Esophagus squamous epithelium (tissue), 5 donors: Measurements from ENCODE around the gene TAS1R1. TPM values are rescaled to one million over a fixed set of nuclear protein-coding genes. Genes with fewer than 3 reads are reported as not detected.
"Not testable (repeated sequence)": the region's sequence is repeated elsewhere in the genome, so short reads cannot be mapped to it uniquely, and the experiment has no call there.

Experiments used
- DNase-seq: peaks from one replicate; lab custom pipeline; 2025; lab: John Stamatoyannopoulos, UW
- H3K27ac ChIP-seq, 4 donors: fragments of 200-600 bp; sonication (generic); one replicate each; pipeline ENCODE4 v1.5.1; 2016 to 2019; ENCODE audit warnings: mild to moderate bottlenecking in 1 of 4
- H3K27me3 ChIP-seq, 4 donors: fragments of 200-600 bp; sonication (generic); 1 replicate in 3 of 4; 2 replicates in 1 of 4; pipeline versions ENCODE4 v1.5.1 to v1.6.0; 2017 to 2021; ENCODE audit warnings: antibody characterized with exemption in 1 of 4
- H3K36me3 ChIP-seq, 3 donors: fragments of 200-600 bp; sonication (generic); one replicate each; pipeline ENCODE4 v1.5.1; 2016 to 2019
- H3K4me1 ChIP-seq, 3 donors: fragments of 200-600 bp; sonication (generic); one replicate each; pipeline ENCODE4 v1.5.1; 2017 to 2019
- H3K4me3 ChIP-seq, 4 donors: fragments of 200-600 bp; sonication (generic); 1 replicate in 3 of 4; 2 replicates in 1 of 4; pipeline ENCODE4 v1.5.1; 2016 to 2019; ENCODE audit warnings: mild to moderate bottlenecking in 2 of 4, moderate library complexity in 1 of 4
- H3K9me3 ChIP-seq, 3 donors: fragments of 200-600 bp; sonication (generic); one replicate each; pipeline ENCODE4 v1.5.1; 2016 to 2019
- CTCF ChIP-seq, 6 experiments: fragments of 450-650 bp in 4 of 6; fragments of 200-600 bp in 2 of 6; sonication (generic) in 2 of 6; IDR thresholded peaks; one replicate each; pipeline ENCODE4 v1.5.1; 2016 to 2019; ENCODE audit warnings: antibody characterized with exemption in 6 of 6, mild to moderate bottlenecking in 4 of 6, moderate library complexity in 4 of 6
- POLR2A ChIP-seq, 4 donors: fragments of 450-650 bp; IDR thresholded peaks; one replicate each; pipeline ENCODE4 v1.6.1; 2017; ENCODE audit warnings: antibody characterized with exemption in 4 of 4, mild to moderate bottlenecking in 4 of 4, moderate library complexity in 3 of 4
- WGBS, 2 donors: methylation state at CpG; one replicate each; pipeline ENCODE4 v1.1.5; 2018; 5-methylcytosine and 5-hydroxymethylcytosine counted together
- intact Hi-C: fragments of 100-400 bp; cut with DNase I; formaldehyde crosslinking; loops from one replicate; pipeline ENCODE4 v1.15.0; 2022
- total RNA-seq, 4 donors: library from RNA; depleted of rRNA; stranded (reverse); fragments of >200 nt; gene quantifications; one replicate each; pipeline ENCODE4 v1.1.0, GENCODE V29; 2016
- donor health status: DM: yes; HTN: yes; CAD: no.

TAS1R1 gene
- total RNA-seq, 4 donors from 2014 or later = not detected

DNA sequence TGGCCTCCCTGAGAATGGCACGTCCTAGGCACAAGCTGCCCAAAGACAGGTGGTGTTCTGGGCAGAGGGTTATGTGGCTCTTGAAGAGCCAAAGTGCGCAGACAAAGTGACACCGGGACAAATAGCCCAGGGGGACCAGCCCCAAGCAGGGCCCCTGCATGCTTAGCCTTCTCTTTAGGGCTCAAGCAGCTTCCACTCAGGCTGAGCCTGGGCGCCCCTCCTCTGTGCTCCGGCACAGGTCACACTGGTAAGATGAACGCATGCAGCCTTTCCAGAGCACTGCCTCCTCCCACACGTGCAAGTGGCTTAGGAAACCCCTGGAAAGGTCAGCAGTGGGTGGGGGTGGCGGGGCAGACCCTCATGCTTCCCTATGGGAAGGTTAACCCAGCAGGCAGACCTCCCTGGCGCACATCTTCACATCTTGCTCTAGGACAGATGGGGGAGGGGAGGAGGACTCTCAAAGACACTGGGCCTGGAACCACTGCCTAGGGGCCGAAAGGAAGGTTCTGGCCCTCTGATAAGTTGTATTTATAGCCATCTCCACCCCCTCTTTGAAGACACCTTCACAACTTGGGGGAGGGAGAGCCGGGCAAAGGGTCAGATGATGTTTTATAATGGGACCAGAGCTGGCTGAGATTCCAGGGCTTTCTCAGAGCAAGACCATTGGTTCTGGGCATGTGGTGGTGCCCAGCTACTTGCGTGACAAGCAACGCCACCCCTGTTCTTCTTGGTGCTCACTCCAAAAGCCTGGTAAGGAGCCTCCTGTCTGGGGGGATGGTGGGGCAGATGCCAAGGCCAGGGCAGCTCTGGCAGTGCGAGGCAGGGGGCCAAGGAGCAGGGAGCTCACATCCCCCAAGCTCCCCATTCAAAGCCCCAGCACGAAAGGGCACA lies 42.0 kb downstream of the TAS1R1 start:
- 58 to 68% methylated on average over 6 to 9 of the region's 15 CpGs for WGBS, 2 donors
- no peaks in the 10 kb centered on the region for H3K27me3 ChIP-seq
- no peak for DNase-seq
- H3K27ac ChIP-seq = peak overlapping the region in 3 of 4 donors; percentile 96 to 100 (median 99)
- TF ChIP-seq POLR2A (IDR thresholded peaks at IDR 0.05) (no peak), CTCF (IDR thresholded peaks at IDR 0.05) (no peak)
- peaks cover 38 to 85% (median 52%) of the 10 kb centered on the region in 3 donors for H3K4me1 ChIP-seq
- intact Hi-C loops = no loop called here
- H3K9me3 ChIP-seq = no peaks in the 10 kb centered on the region
- H3K36me3 ChIP-seq = peaks cover 53 to 70% (median 54%) of the 10 kb centered on the region in 3 donors
- peak overlapping the region in 2 of 4 donors; percentile 22 to 49 for H3K4me3 ChIP-seq

- TF ChIP-seq POLR2A (IDR thresholded peaks at IDR 0.05) (no peak), CTCF (IDR thresholded peaks at IDR 0.05) (no peak)
- Histone ChIP-seq H3K36me3 (peaks cover 47 to 64% (median 51%) of the 10 kb centered on the region in 3 donors), H3K9me3 (no peaks in the 10 kb centered on the region), H3K4me1 (peaks cover 38 to 79% (median 48%) of the 10 kb centered on the region in 3 donors), H3K4me3 (peak overlapping the region in 1 of 4 donors; percentile 49), H3K27me3 (no peaks in the 10 kb centered on the region), H3K27ac (peak overlapping the region in 3 of 4 donors; percentile 96 to 100 (median 99))
- 56 to 71% methylated on average over 3 to 6 of the region's 6 CpGs for WGBS, 2 donors
- no peak for DNase-seq
- intact Hi-C loops = no loop called here
These were observed 42.6 kb downstream of the TAS1R1 start for GRCh38 chr1:6597777-6598131.

DNA sequence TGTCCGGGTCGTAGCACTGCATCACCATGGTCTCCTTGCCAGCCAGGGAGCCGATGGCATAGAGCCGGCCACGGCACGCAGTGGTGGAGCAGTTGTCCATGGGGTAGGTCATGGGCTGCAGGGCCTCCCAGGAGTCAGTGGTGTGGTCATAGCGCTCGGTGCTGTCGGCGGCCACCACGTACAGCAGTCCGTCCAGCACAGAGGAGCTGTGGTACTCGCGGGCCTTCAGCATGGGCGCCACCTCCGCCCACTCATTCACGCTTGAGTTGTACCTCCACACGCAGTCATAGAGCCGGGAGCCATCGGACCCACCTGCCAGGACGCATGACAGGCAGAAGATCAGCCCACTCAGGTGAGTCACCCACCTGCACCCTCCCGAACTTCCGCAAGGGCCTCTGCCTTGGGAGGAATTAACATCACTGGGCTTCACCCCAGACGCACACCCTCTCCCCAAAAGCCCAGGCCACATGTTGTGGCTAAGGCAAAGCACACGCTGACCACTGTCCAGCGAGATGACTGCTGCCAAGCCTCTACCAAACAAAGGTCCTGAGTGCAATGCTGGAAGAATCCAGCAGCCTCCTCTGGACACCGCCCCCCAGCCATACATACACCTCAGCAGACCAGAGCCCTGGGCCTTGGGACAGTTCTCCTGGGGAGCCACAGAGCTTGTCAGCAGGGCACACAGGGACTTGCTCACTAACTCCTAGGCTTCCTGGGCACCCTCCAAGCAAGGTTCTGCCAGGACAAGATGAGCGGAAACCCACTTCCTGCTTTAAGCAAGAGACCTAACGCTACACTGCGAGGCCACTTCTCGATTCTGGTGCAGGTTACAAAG lies 44.3 kb downstream of the TAS1R1 start:
- H3K36me3 ChIP-seq = peaks cover 31 to 48% (median 36%) of the 10 kb centered on the region in 3 donors
- TF ChIP-seq POLR2A (IDR thresholded peaks at IDR 0.05) = peak in 1 of 4 donors; percentile 29
- peak in 3 of 6 experiments; percentile 30 to 59 (median 34) for TF ChIP-seq CTCF (IDR thresholded peaks at IDR 0.05)
- no peaks in the 10 kb centered on the region for H3K27me3 ChIP-seq
- no peak for DNase-seq
- peak overlapping the region; percentile 64 to 100 (median 98) for H3K27ac ChIP-seq
- peaks cover 47 to 76% (median 57%) of the 10 kb centered on the region in 3 donors for H3K4me1 ChIP-seq
- intact Hi-C loops = no loop called here
- WGBS, 2 donors = 20 to 22% methylated on average over 6 to 11 of the region's 31 CpGs
- H3K4me3 ChIP-seq = peak overlapping the region; percentile 73 to 99 (median 92)
- no peaks in the 10 kb centered on the region for H3K9me3 ChIP-seq

DNA sequence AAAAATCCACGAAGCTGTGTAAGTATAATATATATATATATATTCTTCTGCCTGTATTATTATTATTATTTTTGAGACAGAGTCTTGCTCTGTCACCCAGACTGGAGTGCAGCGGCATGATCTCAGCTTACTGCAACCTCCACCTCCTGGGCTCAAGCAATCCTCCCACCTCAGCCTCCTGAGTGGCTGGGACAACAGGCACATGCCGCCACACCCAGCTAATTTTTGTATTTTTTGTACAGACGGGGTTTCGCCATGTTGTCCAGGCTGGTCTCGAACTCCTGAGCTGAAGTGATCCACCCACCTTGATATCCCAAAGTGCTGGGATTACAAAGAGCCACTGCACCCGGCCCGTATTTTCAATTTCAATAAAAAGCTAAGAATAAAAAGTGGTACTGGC lies 44.9 kb downstream of the TAS1R1 start:
- H3K9me3 ChIP-seq, intact Hi-C loops: not testable (repeated sequence)
- H3K4me1 ChIP-seq = peaks cover 52 to 77% (median 63%) of the 10 kb centered on the region in 3 donors

DNA sequence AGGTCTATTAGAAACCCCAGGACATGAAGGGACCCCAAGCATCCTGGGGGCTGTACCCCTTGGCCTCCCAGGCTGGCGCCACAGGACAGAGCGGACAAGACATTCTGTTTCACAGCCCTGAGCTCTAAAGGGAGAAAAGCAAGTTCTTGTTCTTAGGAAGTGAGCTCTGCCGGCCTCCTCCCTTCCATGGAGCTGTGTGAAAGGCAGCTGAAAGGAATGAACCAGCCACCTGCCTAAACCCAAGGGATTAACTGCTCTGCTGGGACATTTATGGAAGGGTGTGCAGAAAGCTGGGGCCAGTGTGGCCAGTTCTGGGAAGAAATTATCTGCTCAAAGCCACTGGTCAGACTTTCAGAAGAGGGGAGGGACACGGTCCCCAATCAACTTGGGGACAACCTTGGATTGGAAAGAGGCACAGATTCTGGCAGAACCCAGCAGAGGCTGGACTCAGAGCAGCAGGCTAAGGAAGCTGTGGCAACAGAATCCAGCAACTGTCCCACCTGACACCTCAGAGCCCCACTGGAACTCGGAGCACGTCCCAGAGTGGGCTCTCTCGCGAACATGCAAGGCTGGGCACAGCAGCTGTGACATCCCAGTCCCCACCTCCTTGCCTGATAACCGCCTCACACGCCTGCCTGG lies 45.4 kb downstream of the TAS1R1 start:
- intact Hi-C loops = no loop called here
- H3K36me3 ChIP-seq = peaks cover 20 to 36% (median 29%) of the 10 kb centered on the region in 3 donors
- H3K27ac ChIP-seq = peak overlapping the region; percentile 96 to 100 (median 98)
- no peaks in the 10 kb centered on the region for H3K27me3 ChIP-seq
- DNase-seq = no peak
- H3K4me1 ChIP-seq = peaks cover 51 to 76% (median 63%) of the 10 kb centered on the region in 3 donors
- no peaks in the 10 kb centered on the region for H3K9me3 ChIP-seq
- TF ChIP-seq POLR2A (IDR thresholded peaks at IDR 0.05) (peak in 1 of 4 donors; percentile 43), CTCF (IDR thresholded peaks at IDR 0.05) (no peak)
- H3K4me3 ChIP-seq = peak overlapping the region; percentile 73 to 99 (median 92)
- WGBS, 2 donors = 12 to 20% methylated on average over 4 to 7 of the region's 10 CpGs

More for the DNA sequence above, 44.9 kb downstream of the TAS1R1 start:
- not testable (repeated sequence) for DNase-seq, H3K27me3 ChIP-seq
- WGBS, 2 donors = 20 to 21% methylated on average over 7 to 8 of the region's 8 CpGs
- H3K4me3 ChIP-seq = peak overlapping the region; percentile 73 to 99 (median 92)
- peak overlapping the region; percentile 96 to 100 (median 98) for H3K27ac ChIP-seq
- peaks cover 25 to 42% (median 34%) of the 10 kb centered on the region in 3 donors for H3K36me3 ChIP-seq
